Neural progenitor cell (in vitro differentiated cells): ENCODE data around the gene VAV3.

Experiments
- EZH2 ChIP-seq: fragments of 200-600 bp; sonication (generic); IDR thresholded peaks from 2 replicates; pipeline ENCODE4 v1.6.1; 2017; ENCODE audit warnings: antibody characterized with exemption, mild to moderate bottlenecking, moderate library complexity
- EZH2phosphoT487 ChIP-seq: fragments of 200-600 bp; sonication (generic); IDR thresholded peaks from 2 replicates; pipeline ENCODE4 v1.6.1; 2017; ENCODE audit warnings: antibody characterized with exemption
- TF ChIP-seq, protein P1 (sequence below): fragments of 200-600 bp; sonication (generic); IDR thresholded peaks from 2 replicates; pipeline ENCODE4 v1.5.1; 2017; ENCODE audit warnings: antibody characterized with exemption, mild to moderate bottlenecking

DNA sequence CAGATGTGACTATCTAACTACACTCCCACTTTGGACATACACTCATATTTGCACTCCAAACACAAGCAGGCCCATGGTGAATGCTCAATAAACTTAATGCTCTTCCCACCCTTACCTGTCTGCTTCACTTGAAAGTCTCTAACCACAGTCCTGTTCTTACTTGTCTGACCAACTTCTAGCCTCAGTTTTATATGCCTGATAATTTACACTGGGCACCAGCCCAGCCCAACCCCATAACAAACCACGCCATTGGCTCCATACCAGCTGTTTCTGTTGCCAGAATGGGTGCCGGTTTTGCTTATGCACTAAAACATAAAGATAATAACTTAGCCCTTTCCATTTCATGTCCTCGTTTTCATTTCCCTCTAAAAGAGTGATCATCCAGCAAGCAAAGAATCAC lies 428.7 kb downstream of the VAV3 start:
- TF ChIP-seq, protein P1, sequence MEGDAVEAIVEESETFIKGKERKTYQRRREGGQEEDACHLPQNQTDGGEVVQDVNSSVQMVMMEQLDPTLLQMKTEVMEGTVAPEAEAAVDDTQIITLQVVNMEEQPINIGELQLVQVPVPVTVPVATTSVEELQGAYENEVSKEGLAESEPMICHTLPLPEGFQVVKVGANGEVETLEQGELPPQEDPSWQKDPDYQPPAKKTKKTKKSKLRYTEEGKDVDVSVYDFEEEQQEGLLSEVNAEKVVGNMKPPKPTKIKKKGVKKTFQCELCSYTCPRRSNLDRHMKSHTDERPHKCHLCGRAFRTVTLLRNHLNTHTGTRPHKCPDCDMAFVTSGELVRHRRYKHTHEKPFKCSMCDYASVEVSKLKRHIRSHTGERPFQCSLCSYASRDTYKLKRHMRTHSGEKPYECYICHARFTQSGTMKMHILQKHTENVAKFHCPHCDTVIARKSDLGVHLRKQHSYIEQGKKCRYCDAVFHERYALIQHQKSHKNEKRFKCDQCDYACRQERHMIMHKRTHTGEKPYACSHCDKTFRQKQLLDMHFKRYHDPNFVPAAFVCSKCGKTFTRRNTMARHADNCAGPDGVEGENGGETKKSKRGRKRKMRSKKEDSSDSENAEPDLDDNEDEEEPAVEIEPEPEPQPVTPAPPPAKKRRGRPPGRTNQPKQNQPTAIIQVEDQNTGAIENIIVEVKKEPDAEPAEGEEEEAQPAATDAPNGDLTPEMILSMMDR, result no peak
- no peak for TF ChIP-seq EZH2
- no peak for TF ChIP-seq EZH2phosphoT487
